ENCODE data around the gene SH3GL2.

- TF ChIP-seq CTCF (IDR thresholded peaks at IDR 0.05) (no peak), POLR2A (IDR thresholded peaks at IDR 0.05) (no peak)
Measured at GRCh38 chr9:17734674-17735073, 155.8 kb downstream of the SH3GL2 start.

Data from heart left ventricle (tissue), 13 donors.